Stimulated activated CD4-positive, alpha-beta T cell treated with anti-CD3 and anti-CD28 coated beads, Interleukin-15, amount 100 ng/mL, for 48 hours (primary cell): ENCODE measurements around the gene MRPL33.

ENCODE experiments used
- DNase-seq, 2 donors: peaks; one replicate each; pipeline ENCODE4 v3.0.0-alpha.2; 2020; ENCODE audit warnings: low read depth in 2 of 2

The MRPL33 gene

GRCh38 chr2:27776097-27776496, 4.6 kb downstream of the MRPL33 start:
- DNase-seq, result no peak

- no peak for DNase-seq
Observed at GRCh38 chr2:27776696-27777095, 5.2 kb downstream of the MRPL33 start.

DNA sequence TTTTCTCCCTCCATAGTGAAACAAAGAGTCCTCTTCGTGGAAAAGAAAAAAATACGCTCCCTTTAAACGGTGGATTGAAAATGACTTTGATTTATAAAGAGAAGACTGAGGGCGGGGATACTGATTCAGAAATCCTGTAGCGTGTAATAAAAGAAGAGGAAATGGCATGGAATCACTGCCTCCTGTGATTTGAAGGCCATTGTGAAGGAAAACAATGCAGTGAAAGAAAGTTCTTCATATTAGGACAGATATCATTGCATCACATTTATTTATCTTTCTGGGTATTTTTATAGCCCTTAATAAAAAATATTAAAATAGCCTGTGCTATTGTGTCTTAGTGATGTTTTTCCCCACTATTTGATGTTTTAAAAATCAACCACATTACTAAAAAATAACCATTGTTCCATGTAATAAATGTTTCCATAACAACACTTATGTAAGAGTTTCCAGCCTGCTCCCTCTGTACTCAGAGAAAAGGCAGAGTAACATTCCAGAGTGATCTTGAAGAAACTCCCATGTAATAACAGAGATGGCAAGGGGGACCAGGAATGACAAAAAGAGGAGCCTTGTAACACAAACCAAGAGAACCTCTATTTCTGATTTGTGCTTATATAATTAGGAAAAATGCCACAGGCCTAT, 8.0 kb downstream of the MRPL33 start:
- no peak for DNase-seq

DNA sequence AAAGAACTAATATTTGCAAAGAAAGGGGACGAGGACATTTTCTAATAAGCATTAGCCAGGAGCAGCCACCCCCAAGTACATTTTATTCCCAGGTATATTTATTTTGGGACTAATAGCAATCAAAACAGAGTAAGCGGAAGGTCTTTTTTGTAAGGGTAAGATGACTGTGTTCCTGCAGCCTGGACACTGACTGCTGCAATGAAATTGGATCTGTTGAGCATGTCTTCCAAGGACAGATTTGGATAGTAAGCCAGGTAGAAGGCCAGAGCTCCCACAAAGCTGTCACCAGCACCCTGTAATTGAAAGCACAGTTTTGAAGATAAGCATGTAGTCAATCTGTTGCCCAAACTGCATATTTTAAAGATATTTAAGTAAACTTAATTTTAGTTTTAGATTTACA, 10.0 kb downstream of the MRPL33 start:
- DNase-seq, result no peak

DNA sequence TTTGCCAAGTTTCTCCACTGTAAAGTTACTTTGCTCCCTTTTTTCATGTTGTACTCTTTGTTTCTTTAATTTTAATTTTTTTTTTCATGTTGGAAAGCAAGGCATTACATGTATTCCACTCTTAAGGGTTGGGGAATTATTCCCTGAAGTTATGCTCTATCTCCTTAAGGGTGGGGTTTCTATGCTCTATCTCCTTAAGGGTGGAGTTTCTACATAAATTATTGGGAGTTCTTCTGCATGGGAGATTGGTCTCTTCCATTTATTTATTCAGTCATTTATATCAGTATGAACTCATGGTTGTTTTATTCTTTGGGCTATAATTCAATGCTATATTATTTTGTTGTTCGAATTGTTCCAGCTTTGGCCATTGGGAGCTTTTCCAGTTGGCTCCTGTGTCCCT, 11.2 kb downstream of the MRPL33 start:
- no peak for DNase-seq

GRCh38 chr2:27790796-27791195, 19.3 kb downstream of the MRPL33 start:
- DNase-seq, result no peak

DNA sequence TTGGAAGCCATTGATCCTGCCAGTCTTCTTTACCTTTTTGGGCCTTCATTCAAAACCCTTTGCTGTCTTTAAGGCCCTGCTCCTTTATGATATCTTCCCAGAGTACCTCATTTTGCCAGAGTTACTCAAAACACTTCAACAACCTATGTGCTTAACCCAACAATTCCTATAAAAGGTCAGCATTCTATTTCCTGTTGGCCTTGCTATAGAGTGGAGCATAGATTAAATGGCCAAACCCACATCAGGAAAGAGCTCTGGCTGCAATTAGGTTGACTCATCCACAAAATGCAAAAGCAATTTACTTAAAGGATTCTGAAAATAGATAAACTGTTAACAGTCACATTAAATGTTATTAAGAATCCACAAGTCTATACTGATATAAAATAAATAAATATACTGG, 21.2 kb downstream of the MRPL33 start:
- DNase-seq, result no peak

- no peak for DNase-seq
Observed at GRCh38 chr2:27795093-27795834, 23.7 kb downstream of the MRPL33 start.

GRCh38 chr2:27795868-27796277, 24.4 kb downstream of the MRPL33 start:
- no peak for DNase-seq

GRCh38 chr2:27796791-27797765, 25.6 kb downstream of the MRPL33 start:
- no peak for DNase-seq

DNA sequence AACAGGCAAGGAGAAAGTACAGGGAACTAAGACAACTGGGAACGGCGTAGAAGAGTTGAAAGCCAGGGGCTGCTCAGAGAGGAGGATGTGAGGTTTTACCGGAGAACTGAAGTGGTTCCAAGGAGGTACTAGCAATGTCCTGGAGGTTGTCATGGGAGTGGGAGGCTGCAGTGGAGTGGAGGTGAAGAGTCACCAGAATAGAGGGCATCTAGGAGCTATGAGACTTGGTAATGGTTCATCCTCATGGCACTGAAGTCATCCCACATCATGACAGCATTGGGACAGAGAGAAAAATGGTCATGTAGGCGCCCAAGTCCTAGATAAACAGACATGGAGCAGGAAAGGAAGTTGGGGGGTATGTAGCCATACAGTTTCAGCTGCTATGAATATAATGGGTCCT, 26.3 kb downstream of the MRPL33 start:
- DNase-seq, result no peak

DNA sequence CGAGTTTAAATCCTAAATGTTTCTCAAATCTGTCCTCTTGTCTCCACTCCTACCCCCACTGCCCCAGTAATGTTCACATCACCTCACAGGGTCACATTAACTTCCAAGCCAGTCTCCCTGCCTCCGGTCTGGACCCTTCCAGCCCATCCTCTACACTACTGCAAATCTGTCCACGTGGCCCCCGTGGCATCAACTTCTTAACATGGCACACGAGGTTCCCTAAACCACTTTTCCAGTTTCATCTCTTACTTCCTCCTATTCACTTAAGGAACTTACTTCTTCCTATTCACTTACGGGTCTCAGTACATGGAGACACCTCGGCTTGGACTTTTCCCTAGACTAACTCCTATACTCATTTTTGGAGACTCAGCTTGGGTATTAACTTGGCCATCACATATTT, 27.0 kb downstream of the MRPL33 start:
- no peak for DNase-seq

GRCh38 chr2:27798948-27799645, 27.6 kb downstream of the MRPL33 start:
- DNase-seq, result no peak

DNA sequence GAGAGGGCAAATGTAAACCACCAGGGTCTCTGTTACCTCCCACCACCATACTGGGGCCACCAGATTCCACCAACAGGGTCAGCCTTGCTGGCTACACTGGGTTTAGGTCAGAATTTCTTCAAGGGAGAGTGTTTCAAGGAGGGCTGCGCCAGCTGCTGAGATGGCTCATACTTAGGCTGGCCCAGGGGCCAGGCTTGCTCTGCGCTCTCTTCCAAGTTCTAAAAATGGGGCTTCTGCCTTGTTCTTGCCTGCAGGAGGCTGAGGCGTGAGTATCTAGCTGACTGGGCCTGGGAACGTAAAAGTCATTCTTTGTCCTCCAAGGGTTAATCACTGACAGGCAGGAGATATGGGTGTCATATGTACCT, 28.1 kb downstream of the MRPL33 start:
- DNase-seq, result no peak

GRCh38 chr2:27800856-27801255, 29.3 kb downstream of the MRPL33 start:
- no peak for DNase-seq

DNA sequence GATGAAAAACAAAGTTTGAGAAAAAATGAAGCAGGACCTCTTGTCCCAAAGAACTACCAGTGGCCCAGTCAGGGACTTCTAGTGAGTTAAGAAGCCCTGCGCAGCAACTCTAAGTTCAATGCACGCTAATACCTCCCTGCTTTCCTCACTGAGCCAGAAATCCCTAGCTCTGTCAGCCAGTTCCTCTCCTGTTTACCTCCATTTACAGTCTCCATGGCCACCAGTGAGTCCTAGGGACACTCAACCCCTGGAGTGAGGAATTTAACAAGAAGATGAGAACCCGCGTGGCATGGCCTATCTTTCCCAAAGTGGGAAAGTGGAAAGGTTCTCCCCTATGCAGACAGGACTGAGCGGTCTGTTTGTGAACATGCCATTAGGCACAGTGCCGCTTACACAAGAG, 31.0 kb downstream of the MRPL33 start:
- no peak for DNase-seq

GRCh38 chr2:27803046-27803445, 31.5 kb downstream of the MRPL33 start:
- no peak for DNase-seq

DNA sequence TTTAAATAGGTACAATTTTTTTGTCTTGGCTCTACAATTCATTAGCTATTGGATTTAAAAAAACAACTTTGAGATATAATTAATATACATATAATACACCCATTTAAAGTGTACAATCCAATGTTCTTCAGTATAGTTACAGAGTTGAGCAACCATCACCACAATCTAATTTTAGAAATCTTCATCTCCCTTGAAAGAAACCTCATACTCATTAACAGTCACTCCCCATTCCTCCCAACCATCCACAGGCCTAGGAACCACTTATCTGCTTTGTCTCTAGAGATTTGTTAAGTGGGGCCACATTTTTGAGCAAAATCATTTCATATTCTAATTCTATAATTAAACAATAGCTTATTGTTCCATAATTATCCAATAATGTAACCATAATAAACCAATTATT, 32.6 kb downstream of the MRPL33 start:
- no peak for DNase-seq

GRCh38 chr2:27805180-27805579, 33.7 kb downstream of the MRPL33 start:
- DNase-seq, result no peak

GRCh38 chr2:27806311-27807059, 35.0 kb downstream of the MRPL33 start:
- DNase-seq, result no peak

DNA sequence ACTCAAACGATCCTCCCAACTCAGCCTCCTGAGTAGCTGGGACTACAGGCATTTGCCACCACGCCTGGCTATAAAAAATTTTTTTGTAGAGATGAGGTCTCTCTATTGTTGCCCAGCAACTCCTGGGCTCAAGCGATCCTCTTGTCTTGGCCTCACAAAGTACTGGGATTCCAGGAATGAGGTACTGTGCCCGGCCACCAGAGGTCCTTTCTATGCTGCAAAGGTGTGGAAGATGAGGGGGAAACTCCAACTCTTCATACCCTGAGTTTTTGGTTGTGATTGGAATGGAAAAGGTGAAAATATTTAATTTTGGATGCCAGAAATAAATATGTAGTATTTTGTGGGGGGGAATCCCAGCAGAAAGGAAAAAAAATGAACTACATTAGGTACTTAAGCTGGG, 36.0 kb downstream of the MRPL33 start:
- no peak for DNase-seq
